Measurements from ENCODE around the gene CALHM5.

DNA sequence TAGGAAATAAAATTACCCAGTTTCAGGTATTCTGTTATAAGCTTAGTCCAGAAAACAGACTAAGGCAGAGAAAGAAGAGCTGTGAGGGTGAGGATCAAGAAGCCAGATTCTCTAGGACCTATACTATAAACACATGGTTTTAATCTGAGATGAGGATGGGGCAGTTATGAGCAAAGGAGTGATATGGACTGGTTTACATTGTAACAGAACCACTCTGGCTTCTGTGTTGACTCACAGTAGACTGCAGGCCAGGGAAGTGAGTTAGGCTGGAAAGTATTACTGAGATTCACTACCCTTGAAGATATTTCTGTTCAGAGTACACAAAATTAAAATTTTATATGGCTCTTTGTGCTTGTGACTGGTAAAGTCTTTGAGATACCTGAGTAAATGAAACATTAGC lies 56.7 kb downstream of the CALHM5 start:
- TF ChIP-seq TCF12 (IDR thresholded peaks at IDR 0.05; ENCODE audit: low read depth) (no peak), EP300 (IDR thresholded peaks at IDR 0.05; ENCODE audit: borderline replicate concordance) (no peak), USF1 (IDR thresholded peaks at IDR 0.05) (no peak), CREB1 (IDR thresholded peaks at IDR 0.05; ENCODE audit: low read depth) (no peak), YY1 (IDR thresholded peaks at IDR 0.05; ENCODE audit: low read depth) (no peak), CEBPB (IDR thresholded peaks at IDR 0.05) (no peak), REST (IDR thresholded peaks at IDR 0.05; ENCODE audit: low read depth) (no peak), NFIC (IDR thresholded peaks at IDR 0.05) (no peak), EGR1 (IDR thresholded peaks at IDR 0.05) (no peak), TAF1 (IDR thresholded peaks at IDR 0.05; ENCODE audit: low read depth) (no peak), TEAD4 (IDR thresholded peaks at IDR 0.05) (no peak), FOXM1 (IDR thresholded peaks at IDR 0.05; ENCODE audit: borderline replicate concordance, low read depth) (no peak)
